DND-41 (cell line): ENCODE measurements around the gene C1QTNF12.

Experiments used
- CTCF ChIP-seq: IDR thresholded peaks from 2 replicates; pipeline ENCODE4 v1.5.1; 2012; ENCODE audit warnings: borderline replicate concordance, low read length, moderate library complexity, mild to moderate bottlenecking; ENCODE audit not compliant: poor library complexity, severe bottlenecking; ENCODE audit errors: extremely low read depth
- EZH2 ChIP-seq: IDR thresholded peaks from 3 replicates; pipeline ENCODE4 v1.6.1; 2012; ENCODE audit warnings: borderline replicate concordance, low read depth, mild to moderate bottlenecking, moderate library complexity, low read length, inconsistent platforms; ENCODE audit not compliant: severe bottlenecking

DNA sequence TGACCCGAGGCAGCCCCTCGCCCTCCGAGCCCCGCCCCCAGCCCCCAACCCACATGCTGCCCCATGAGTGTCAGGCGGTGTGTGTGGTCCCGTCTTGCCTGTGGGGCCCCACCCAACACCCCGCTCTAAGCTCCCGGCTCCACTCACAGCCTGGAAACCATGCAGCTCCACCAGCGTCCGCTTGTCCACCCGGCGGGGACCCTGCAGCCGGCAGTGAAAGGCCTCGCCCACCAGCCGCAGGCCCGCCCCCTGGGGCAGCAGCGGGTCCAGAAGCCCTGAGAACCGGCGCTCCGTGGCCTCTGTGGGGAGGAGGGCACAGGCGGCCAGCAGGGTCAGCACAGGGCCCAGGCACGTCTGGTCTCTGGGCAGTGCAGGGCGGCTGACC, 2.7 kb downstream of the C1QTNF12 start:
- TF ChIP-seq CTCF (no peak), EZH2 (no peak)
